ENCODE measurements around the gene ADAM17.

DNA sequence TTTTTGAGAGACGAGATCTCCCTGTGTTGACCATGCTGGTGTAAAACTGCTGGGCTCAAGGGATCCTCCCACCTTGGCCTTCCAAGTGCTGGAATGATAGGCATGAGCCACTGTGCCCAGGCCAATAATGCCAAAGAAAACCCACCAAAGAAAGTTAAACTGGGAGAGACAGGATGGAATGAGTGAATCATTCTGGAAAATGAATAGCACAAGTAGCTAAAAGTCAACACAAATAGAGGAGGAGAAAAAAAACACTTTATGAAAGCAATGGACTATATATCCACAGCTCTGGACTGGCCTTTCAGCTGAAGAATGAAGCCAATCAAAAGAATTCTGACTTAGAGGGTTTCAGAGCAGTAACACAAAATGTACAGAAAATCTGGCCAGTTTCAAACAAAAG is 57.4 kb downstream of the ADAM17 start:
- TF ChIP-seq POLR2A (IDR thresholded peaks at IDR 0.05) (no peak), POLR2AphosphoS5 (IDR thresholded peaks at IDR 0.05) (peak in 1 of 3 donors; percentile 12)
- TF ChIP-seq, protein P1, sequence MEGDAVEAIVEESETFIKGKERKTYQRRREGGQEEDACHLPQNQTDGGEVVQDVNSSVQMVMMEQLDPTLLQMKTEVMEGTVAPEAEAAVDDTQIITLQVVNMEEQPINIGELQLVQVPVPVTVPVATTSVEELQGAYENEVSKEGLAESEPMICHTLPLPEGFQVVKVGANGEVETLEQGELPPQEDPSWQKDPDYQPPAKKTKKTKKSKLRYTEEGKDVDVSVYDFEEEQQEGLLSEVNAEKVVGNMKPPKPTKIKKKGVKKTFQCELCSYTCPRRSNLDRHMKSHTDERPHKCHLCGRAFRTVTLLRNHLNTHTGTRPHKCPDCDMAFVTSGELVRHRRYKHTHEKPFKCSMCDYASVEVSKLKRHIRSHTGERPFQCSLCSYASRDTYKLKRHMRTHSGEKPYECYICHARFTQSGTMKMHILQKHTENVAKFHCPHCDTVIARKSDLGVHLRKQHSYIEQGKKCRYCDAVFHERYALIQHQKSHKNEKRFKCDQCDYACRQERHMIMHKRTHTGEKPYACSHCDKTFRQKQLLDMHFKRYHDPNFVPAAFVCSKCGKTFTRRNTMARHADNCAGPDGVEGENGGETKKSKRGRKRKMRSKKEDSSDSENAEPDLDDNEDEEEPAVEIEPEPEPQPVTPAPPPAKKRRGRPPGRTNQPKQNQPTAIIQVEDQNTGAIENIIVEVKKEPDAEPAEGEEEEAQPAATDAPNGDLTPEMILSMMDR (IDR thresholded peaks at IDR 0.05 in 8 of 11, conservative IDR thresholded peaks at IDR 0.05 in 3 of 11) = no peak

All from spleen (tissue), 7 donors.